Hepatocyte (in vitro differentiated cells): Measurements from ENCODE around the gene IFNGR2.

Experiments
- CTCF ChIP-seq: fragments of 200-600 bp; sonication (generic); IDR thresholded peaks from 2 replicates; pipeline ENCODE4 v1.5.1; 2016; ENCODE audit warnings: antibody characterized with exemption, mild to moderate bottlenecking; ENCODE audit not compliant: poor library complexity
- EZH2 ChIP-seq: fragments of 200-600 bp; sonication (generic); IDR thresholded peaks from 2 replicates; pipeline ENCODE4 v1.6.1; 2016; ENCODE audit warnings: antibody characterized with exemption, mild to moderate bottlenecking, borderline replicate concordance

- TF ChIP-seq CTCF (no peak), EZH2 (no peak)
Measured at GRCh38 chr21:33419538-33420123, 16.4 kb downstream of the IFNGR2 start.
